ENCODE measurements around the gene MAD1L1.

- TF ChIP-seq CBX8 (IDR thresholded peaks at IDR 0.05; ENCODE audit: borderline replicate concordance, low read depth, low read length) (no peak), TAF7 (optimal IDR thresholded peaks at IDR 0.05; ENCODE audit: borderline replicate concordance, low read depth, low read length) (no peak), POLR2AphosphoS5 (IDR thresholded peaks at IDR 0.05; ENCODE audit: low read depth, low read length) (no peak), POLR2A (IDR thresholded peaks at IDR 0.05; ENCODE audit: control extremely low read depth in 1 of 2, low read depth in 2 of 2, low read length in 2 of 2) (no peak), CTCF (IDR thresholded peaks at IDR 0.05; ENCODE audit: control extremely low read depth in 1 of 3, insufficient read depth in 1 of 3, low read depth in 1 of 3, low read length in 3 of 3) (no peak), ATF3 (IDR thresholded peaks at IDR 0.05; ENCODE audit: insufficient read depth, low read depth, low read length) (no peak), SAP30 (IDR thresholded peaks at IDR 0.05; ENCODE audit: insufficient read depth, insufficient replicate concordance, low read length) (no peak), BACH1 (IDR thresholded peaks at IDR 0.05; ENCODE audit: low read length) (no peak), CREB1 (IDR thresholded peaks at IDR 0.05) (no peak), TEAD4 (IDR thresholded peaks at IDR 0.05; ENCODE audit: low read depth, low read length) (no peak), CBX5 (IDR thresholded peaks at IDR 0.05; ENCODE audit: low read depth, low read length) (no peak), EP300 (IDR thresholded peaks at IDR 0.05; ENCODE audit: borderline replicate concordance in 1 of 2, low read depth in 2 of 2, low read length in 2 of 2) (no peak)
Measured at GRCh38 chr7:2245883-2246675, 13.3 kb upstream of the MAD1L1 start.
